Muscle layer of colon (tissue), 2 donors: ENCODE data around the gene TBC1D22A.

Experiments used
- H3K27ac ChIP-seq: one replicate; pipeline ENCODE4 v1.7.0; 2013; ENCODE audit warnings: low read depth, mild to moderate bottlenecking, low read length, moderate library complexity
- H3K27me3 ChIP-seq, 2 donors: one replicate each; pipeline ENCODE4 v1.7.0; 2013; ENCODE audit warnings: low read length in 2 of 2, mild to moderate bottlenecking in 2 of 2; ENCODE audit not compliant: insufficient read depth in 2 of 2, control insufficient read depth in 1 of 2
- H3K36me3 ChIP-seq: one replicate; pipeline ENCODE4 v1.7.0; 2013; ENCODE audit warnings: mild to moderate bottlenecking, low read length; ENCODE audit not compliant: insufficient read depth
- H3K4me1 ChIP-seq: one replicate; pipeline ENCODE4 v1.7.0; 2013; ENCODE audit warnings: mild to moderate bottlenecking, low read length; ENCODE audit not compliant: insufficient read depth
- H3K4me3 ChIP-seq, 2 donors: one replicate each; pipeline ENCODE4 v1.7.0; 2013; ENCODE audit warnings: low read length in 2 of 2, low read depth in 1 of 2, mild to moderate bottlenecking in 1 of 2, moderate library complexity in 1 of 2
- H3K9ac ChIP-seq: one replicate; pipeline ENCODE4 v1.7.0; 2013; ENCODE audit warnings: low read length
- H3K9me3 ChIP-seq: one replicate; pipeline ENCODE4 v1.7.0; 2013; ENCODE audit warnings: mild to moderate bottlenecking, low read length
- donor health status: abdominal sarcoma.
- donor health status: Adenocarcinoma of cecum.

Gene TBC1D22A

GRCh38 chr22:46739094-46739870 is 23.2 kb upstream of the TBC1D22A start:
- no peaks in the 10 kb centered on the region for H3K36me3 ChIP-seq
- H3K9me3 ChIP-seq: no peaks in the 10 kb centered on the region
- H3K4me1 ChIP-seq: peaks cover 46% of the 10 kb centered on the region
- H3K9ac ChIP-seq: no peak overlapping the region
- H3K27ac ChIP-seq: peak overlapping the region; percentile 85
- peak overlapping the region; percentile 62 to 81 for H3K4me3 ChIP-seq
- H3K27me3 ChIP-seq: no peaks in the 10 kb centered on the region

GRCh38 chr22:46740910-46741780 is 21.3 kb upstream of the TBC1D22A start:
- Histone ChIP-seq H3K4me3 (no peak overlapping the region), H3K9me3 (no peaks in the 10 kb centered on the region), H3K36me3 (no peaks in the 10 kb centered on the region), H3K4me1 (peaks cover 27% of the 10 kb centered on the region), H3K27me3 (no peaks in the 10 kb centered on the region), H3K27ac (no peak overlapping the region), H3K9ac (no peak overlapping the region)

GRCh38 chr22:46741974-46742519 is 20.4 kb upstream of the TBC1D22A start:
- Histone ChIP-seq H3K36me3 (no peaks in the 10 kb centered on the region), H3K4me3 (no peak overlapping the region), H3K9ac (no peak overlapping the region), H3K27ac (no peak overlapping the region), H3K4me1 (peaks cover 18% of the 10 kb centered on the region), H3K27me3 (peaks cover 0 to 4% of the 10 kb centered on the region in 2 donors), H3K9me3 (no peaks in the 10 kb centered on the region)

- no peaks in the 10 kb centered on the region for H3K36me3 ChIP-seq
- no peaks in the 10 kb centered on the region for H3K9me3 ChIP-seq
- no peak overlapping the region for H3K9ac ChIP-seq
- no peak overlapping the region for H3K4me3 ChIP-seq
- H3K27me3 ChIP-seq: peaks cover 0 to 10% of the 10 kb centered on the region in 2 donors
- H3K4me1 ChIP-seq: peaks cover 16% of the 10 kb centered on the region
- H3K27ac ChIP-seq: no peak overlapping the region
These were observed 19.8 kb upstream of the TBC1D22A start for GRCh38 chr22:46742576-46743221.

GRCh38 chr22:46744581-46744980 is 17.9 kb upstream of the TBC1D22A start:
- Histone ChIP-seq H3K9me3 (no peaks in the 10 kb centered on the region), H3K36me3 (no peaks in the 10 kb centered on the region), H3K4me1 (peaks cover 7% of the 10 kb centered on the region), H3K4me3 (no peak overlapping the region), H3K27ac (no peak overlapping the region), H3K9ac (no peak overlapping the region), H3K27me3 (peaks cover 0 to 10% of the 10 kb centered on the region in 2 donors)

- H3K9ac ChIP-seq: no peak overlapping the region
- no peak overlapping the region for H3K4me3 ChIP-seq
- no peaks in the 10 kb centered on the region for H3K9me3 ChIP-seq
- no peak overlapping the region for H3K27ac ChIP-seq
- H3K4me1 ChIP-seq: no peaks in the 10 kb centered on the region
- H3K27me3 ChIP-seq: peaks cover 0 to 10% of the 10 kb centered on the region in 2 donors
- H3K36me3 ChIP-seq: no peaks in the 10 kb centered on the region
These were observed 16.3 kb upstream of the TBC1D22A start for GRCh38 chr22:46746192-46746591.

GRCh38 chr22:46746620-46747019 is 15.8 kb upstream of the TBC1D22A start:
- Histone ChIP-seq H3K4me1 (no peaks in the 10 kb centered on the region), H3K9ac (no peak overlapping the region), H3K27ac (no peak overlapping the region)

GRCh38 chr22:46747646-46748045 is 14.8 kb upstream of the TBC1D22A start:
- no peak overlapping the region for H3K4me3 ChIP-seq
- no peaks in the 10 kb centered on the region for H3K9me3 ChIP-seq
- H3K27me3 ChIP-seq: peaks cover 0 to 10% of the 10 kb centered on the region in 2 donors
- no peaks in the 10 kb centered on the region for H3K36me3 ChIP-seq
- no peak overlapping the region for H3K27ac ChIP-seq
- no peaks in the 10 kb centered on the region for H3K4me1 ChIP-seq
- H3K9ac ChIP-seq: no peak overlapping the region

More at GRCh38 chr22:46746620-46747019, 15.8 kb upstream of the TBC1D22A start:
- H3K36me3 ChIP-seq: no peaks in the 10 kb centered on the region
- H3K27me3 ChIP-seq: peaks cover 0 to 10% of the 10 kb centered on the region in 2 donors
- no peak overlapping the region for H3K4me3 ChIP-seq
- H3K9me3 ChIP-seq: no peaks in the 10 kb centered on the region

- H3K9me3 ChIP-seq: no peaks in the 10 kb centered on the region
- H3K36me3 ChIP-seq: no peaks in the 10 kb centered on the region
- peaks cover 0 to 10% of the 10 kb centered on the region in 2 donors for H3K27me3 ChIP-seq
- peaks cover 4% of the 10 kb centered on the region for H3K4me1 ChIP-seq
- no peak overlapping the region for H3K9ac ChIP-seq
- H3K4me3 ChIP-seq: no peak overlapping the region
- no peak overlapping the region for H3K27ac ChIP-seq
These were observed 14.1 kb upstream of the TBC1D22A start for GRCh38 chr22:46748206-46748907.

GRCh38 chr22:46748908-46749675 is 13.4 kb upstream of the TBC1D22A start:
- Histone ChIP-seq H3K27me3 (peaks cover 0 to 10% of the 10 kb centered on the region in 2 donors), H3K36me3 (no peaks in the 10 kb centered on the region), H3K9ac (no peak overlapping the region), H3K4me3 (no peak overlapping the region), H3K27ac (no peak overlapping the region), H3K4me1 (peaks cover 11% of the 10 kb centered on the region), H3K9me3 (no peaks in the 10 kb centered on the region)
